Neural progenitor cell (in vitro differentiated cells): ENCODE data around the gene TMEM240.

Experiments
- CTCF ChIP-seq: fragments of 200-600 bp; sonication (generic); IDR thresholded peaks from 2 replicates; pipeline ENCODE4 v1.5.1; 2017; ENCODE audit warnings: antibody characterized with exemption, mild to moderate bottlenecking
- EZH2 ChIP-seq: fragments of 200-600 bp; sonication (generic); IDR thresholded peaks from 2 replicates; pipeline ENCODE4 v1.6.1; 2017; ENCODE audit warnings: antibody characterized with exemption, mild to moderate bottlenecking, moderate library complexity
- EZH2phosphoT487 ChIP-seq: fragments of 200-600 bp; sonication (generic); IDR thresholded peaks from 2 replicates; pipeline ENCODE4 v1.6.1; 2017; ENCODE audit warnings: antibody characterized with exemption

- no peak for TF ChIP-seq EZH2
- TF ChIP-seq CTCF = no peak
- TF ChIP-seq EZH2phosphoT487 = no peak
Measured at GRCh38 chr1:1574721-1575537, 34.5 kb upstream of the TMEM240 start, which contains the start of gene SSU72.
